Activated CD4-positive, alpha-beta T cell treated with anti-CD3 and anti-CD28 coated beads, Interleukin-2, amount 10 ng/mL, durations not matched to agents 7 days and 5 days (primary cell): ENCODE data around the gene ECM1. TPM values are rescaled to one million over a fixed set of nuclear protein-coding genes. Genes with fewer than 3 reads are reported as not detected.

ENCODE experiments used
- CTCF ChIA-PET: fragments of 350-600 bp; sonication (Branson Sonifier 250); formaldehyde crosslinking; loops from one replicate; lab custom pipeline; 2021; ENCODE audit warnings: antibody characterized with exemption; lab: Charles Lee
- POLR2A ChIA-PET: fragments of 350-600 bp; sonication (Branson Sonifier 250); formaldehyde crosslinking; loops from one replicate; lab custom pipeline; 2021; ENCODE audit warnings: antibody characterized with exemption; lab: Charles Lee
- DNase-seq: peaks from one replicate; pipeline ENCODE4 v3.0.0-alpha.2; 2020
- H3K27ac Mint-ChIP-seq: one replicate; pipeline ENCODE4 v1.8.0; 2021; ENCODE audit warnings: mild to moderate bottlenecking, moderate library complexity, mixed read lengths
- H3K27me3 Mint-ChIP-seq: one replicate; pipeline ENCODE4 v1.8.0; 2021; ENCODE audit warnings: mixed read lengths
- H3K36me3 Mint-ChIP-seq: one replicate; pipeline ENCODE4 v1.8.0; 2021; ENCODE audit warnings: low read depth, mixed read lengths
- H3K4me1 Mint-ChIP-seq: one replicate; pipeline ENCODE4 v1.8.0; 2021; ENCODE audit warnings: mixed read lengths
- H3K4me3 Mint-ChIP-seq: one replicate; pipeline ENCODE4 v1.8.0; 2021; ENCODE audit warnings: mild to moderate bottlenecking, moderate library complexity, mixed read lengths
- H3K9me3 Mint-ChIP-seq: one replicate; pipeline ENCODE4 v1.8.0; 2021; ENCODE audit warnings: mixed read lengths
- total RNA-seq, 2 experiments: library from RNA; stranded (reverse); gene quantifications; one replicate each; pipeline ENCODE4 v1.2.3, GENCODE V29; 2021

Gene ECM1
- total RNA-seq, 2 experiments from 2014 or later: 0.87 to 1.2 TPM

GRCh38 chr1:150535511-150536287 is 27.8 kb downstream of the ECM1 start:
- Mint-ChIP-seq H3K27ac (no peak overlapping the region), H3K4me3 (no peak overlapping the region), H3K27me3 (peaks cover 3% of the 10 kb centered on the region), H3K4me1 (peaks cover 4% of the 10 kb centered on the region), H3K9me3 (no peaks in the 10 kb centered on the region), H3K36me3 (no peaks in the 10 kb centered on the region)
- ChIA-PET CTCF (interaction anchor here (0.7 to 1.6 kb wide), 4 partner anchors 9 to 280 kb away, joined by 3 to 5 read pairs (median 3); no protein-coding TSS in a partner anchor), POLR2A (no interaction called here)
- no peak for DNase-seq

DNA sequence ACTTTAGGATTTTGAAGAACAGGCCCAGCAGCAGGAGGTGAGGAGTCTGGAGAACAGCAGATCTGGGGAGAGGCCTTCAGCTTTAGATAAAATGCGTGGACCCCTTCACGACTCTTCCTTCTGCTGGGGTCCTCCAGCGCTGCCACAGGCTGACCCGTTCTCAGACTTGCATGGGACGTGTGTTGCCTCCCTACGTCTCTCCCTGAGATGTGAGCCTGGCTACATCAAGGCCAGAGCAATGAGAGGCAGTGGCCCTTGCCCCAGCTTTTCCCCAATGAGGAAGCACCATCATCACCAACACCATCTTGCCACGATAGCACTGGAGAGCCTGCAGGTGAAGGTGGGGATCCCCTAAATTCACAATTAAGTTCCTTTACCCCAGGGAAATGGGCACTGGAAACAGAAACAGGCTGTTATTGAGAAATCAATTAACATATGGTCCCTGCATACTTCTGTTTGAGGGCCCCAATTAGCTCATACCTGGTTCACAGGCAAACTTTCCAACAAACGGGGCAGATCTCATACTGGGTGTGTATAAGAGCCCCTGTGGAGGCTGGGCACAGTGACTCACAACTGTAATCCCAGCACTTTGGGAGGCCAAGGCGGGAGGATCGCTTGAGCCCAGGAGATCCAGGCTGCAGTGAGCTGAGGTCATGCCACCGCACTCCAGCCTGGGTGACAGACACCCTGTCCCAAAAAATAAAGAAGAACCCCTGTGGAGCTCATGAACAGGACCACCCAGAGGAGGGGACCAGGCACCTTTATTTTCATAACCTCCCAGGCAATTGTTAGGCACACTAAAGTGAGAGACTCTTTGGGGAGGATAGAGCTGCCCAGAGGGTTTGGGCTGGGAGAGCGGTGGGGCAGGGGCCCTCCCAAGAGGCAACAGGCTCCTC is 29.2 kb downstream of the ECM1 start:
- ChIA-PET POLR2A (no interaction called here), CTCF (interaction anchor here (0.6 to 1.6 kb wide), 7 partner anchors 11 to 570 kb away, joined by 3 to 6 read pairs (median 3); no protein-coding TSS in a partner anchor)
- Mint-ChIP-seq H3K36me3 (no peaks in the 10 kb centered on the region), H3K9me3 (no peaks in the 10 kb centered on the region), H3K4me1 (peaks cover 4% of the 10 kb centered on the region), H3K27me3 (peaks cover 3% of the 10 kb centered on the region), H3K4me3 (no peak overlapping the region), H3K27ac (peak overlapping the region; percentile 19)
- no peak for DNase-seq

DNA sequence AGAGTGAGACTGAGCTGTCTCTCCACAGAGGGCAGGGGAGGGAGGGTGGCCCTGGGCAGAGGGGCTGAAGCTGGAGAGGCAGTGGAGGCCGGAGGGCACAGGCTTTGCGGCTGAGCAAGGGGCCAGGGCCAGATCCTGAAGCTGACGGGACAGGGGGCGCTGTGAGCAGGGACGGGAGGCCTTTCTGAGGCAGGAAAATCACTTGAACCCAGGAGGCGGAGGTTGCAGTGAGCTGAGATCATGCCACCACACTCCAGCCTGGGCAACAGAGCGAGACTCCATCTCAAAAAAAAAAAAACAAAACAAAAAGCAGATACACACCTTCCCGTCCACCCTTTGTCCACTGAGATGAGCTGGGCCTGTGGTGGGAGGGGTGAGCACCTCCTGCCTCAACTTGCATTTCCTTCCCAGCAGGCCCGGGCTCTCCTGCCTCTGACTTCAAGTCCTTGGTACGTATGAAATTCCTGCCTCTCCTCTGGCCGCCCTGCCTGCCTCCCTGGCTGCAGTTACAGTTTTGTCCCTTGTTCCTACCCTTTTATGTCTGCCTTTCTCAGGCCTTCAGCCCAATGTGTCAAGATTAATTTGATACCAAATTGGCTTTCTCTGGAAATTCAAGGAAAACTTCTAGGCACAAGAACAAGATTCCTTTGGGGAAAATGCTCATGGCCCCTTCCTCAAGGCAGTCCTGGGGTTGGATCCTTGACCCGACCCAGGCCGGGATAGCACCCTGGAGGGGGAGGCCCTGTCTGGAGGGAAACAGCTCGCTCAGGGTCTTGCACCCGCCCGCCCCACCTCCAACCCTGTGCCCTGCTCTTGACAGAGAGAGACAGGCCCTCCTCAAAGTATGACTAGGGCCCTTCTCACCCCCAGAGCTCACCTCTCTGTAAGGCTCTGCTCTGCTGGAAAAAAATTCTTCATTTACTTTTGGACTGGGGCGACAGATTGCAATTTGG is 30.1 kb downstream of the ECM1 start:
- Mint-ChIP-seq H3K27me3 (peaks cover 8% of the 10 kb centered on the region), H3K4me1 (no peaks in the 10 kb centered on the region), H3K27ac (peak overlapping the region; percentile 25), H3K9me3 (no peaks in the 10 kb centered on the region), H3K4me3 (no peak overlapping the region), H3K36me3 (no peaks in the 10 kb centered on the region)
- ChIA-PET POLR2A (no interaction called here), CTCF (interaction anchor here (0.6 to 1.5 kb wide), 4 partner anchors 10 to 571 kb away, joined by 3 to 6 read pairs (median 4); no protein-coding TSS in a partner anchor)
- DNase-seq: no peak

- H3K4me1 Mint-ChIP-seq: peaks cover 4% of the 10 kb centered on the region
- H3K27me3 Mint-ChIP-seq: peaks cover 26% of the 10 kb centered on the region
- DNase-seq: no peak
- H3K36me3 Mint-ChIP-seq: no peaks in the 10 kb centered on the region
- no peak overlapping the region for H3K4me3 Mint-ChIP-seq
- POLR2A ChIA-PET: no interaction called here
- CTCF ChIA-PET: interaction anchor here (1.0 to 9.7 kb wide), 4 partner anchors 8 to 16 kb away, joined by 3 to 84 read pairs (median 4); no protein-coding TSS in a partner anchor
- H3K27ac Mint-ChIP-seq: no peak overlapping the region
- no peaks in the 10 kb centered on the region for H3K9me3 Mint-ChIP-seq
Observed at GRCh38 chr1:150543500-150544143, 35.7 kb downstream of the ECM1 start.

DNA sequence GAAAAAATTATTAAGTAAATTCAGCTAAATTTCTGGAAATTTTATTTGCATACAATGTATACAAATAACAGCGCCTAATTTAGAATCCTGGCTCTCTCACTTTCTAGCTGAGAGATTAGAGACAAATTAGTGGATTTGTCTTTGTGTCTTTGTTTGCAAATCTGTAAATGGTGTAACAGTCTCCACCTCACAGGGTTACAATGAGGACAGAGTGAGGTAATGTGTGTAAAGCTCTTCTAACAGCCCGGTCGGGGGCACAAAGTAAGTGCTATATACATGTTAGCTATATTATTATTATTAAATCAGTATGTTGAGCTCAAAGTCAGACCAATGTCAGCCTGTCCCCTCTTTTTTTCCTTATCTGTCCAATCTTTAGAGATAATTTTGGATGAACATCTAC is 36.3 kb downstream of the ECM1 start:
- no peak overlapping the region for H3K27ac Mint-ChIP-seq
- H3K27me3 Mint-ChIP-seq: peaks cover 23% of the 10 kb centered on the region
- CTCF ChIA-PET: interaction anchor here (1.0 to 9.7 kb wide), 4 partner anchors 9 to 15 kb away, joined by 3 to 84 read pairs (median 4); no protein-coding TSS in a partner anchor
- no peaks in the 10 kb centered on the region for H3K9me3 Mint-ChIP-seq
- H3K36me3 Mint-ChIP-seq: no peaks in the 10 kb centered on the region
- H3K4me1 Mint-ChIP-seq: peaks cover 4% of the 10 kb centered on the region
- POLR2A ChIA-PET: no interaction called here
- no peak for DNase-seq
- no peak overlapping the region for H3K4me3 Mint-ChIP-seq

DNA sequence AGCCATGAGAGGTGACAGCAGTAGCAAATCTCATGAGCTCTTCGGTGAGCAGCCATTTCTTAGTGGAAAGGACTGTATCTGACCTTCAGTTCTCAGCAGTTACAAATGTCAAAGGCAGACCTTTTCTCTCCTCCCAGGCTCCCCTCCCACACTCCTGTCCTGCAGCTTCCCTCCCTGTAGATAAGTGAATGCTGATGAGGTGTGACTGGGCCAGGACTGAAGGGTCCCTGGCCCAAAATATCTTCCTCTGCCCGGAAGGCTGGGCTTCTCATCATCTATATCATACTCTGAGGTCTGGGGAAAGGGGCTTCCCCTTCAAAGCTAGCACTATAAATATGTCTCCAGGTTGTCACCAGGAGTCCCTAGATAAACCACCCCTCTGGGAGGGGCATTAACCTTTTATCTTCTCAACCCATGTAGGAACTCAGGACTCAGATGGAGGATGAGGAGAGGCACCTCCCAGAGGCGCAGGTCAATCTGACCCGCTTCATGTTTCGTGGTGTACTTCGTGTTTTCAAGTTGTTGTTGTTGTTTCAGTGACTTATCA is 37.6 kb downstream of the ECM1 start:
- no peak overlapping the region for H3K27ac Mint-ChIP-seq
- H3K9me3 Mint-ChIP-seq: no peaks in the 10 kb centered on the region
- CTCF ChIA-PET: interaction anchor here (0.5 to 9.7 kb wide), 2 partner anchors 14 to 107 kb away, joined by 3 to 84 read pairs; no protein-coding TSS in a partner anchor

DNA sequence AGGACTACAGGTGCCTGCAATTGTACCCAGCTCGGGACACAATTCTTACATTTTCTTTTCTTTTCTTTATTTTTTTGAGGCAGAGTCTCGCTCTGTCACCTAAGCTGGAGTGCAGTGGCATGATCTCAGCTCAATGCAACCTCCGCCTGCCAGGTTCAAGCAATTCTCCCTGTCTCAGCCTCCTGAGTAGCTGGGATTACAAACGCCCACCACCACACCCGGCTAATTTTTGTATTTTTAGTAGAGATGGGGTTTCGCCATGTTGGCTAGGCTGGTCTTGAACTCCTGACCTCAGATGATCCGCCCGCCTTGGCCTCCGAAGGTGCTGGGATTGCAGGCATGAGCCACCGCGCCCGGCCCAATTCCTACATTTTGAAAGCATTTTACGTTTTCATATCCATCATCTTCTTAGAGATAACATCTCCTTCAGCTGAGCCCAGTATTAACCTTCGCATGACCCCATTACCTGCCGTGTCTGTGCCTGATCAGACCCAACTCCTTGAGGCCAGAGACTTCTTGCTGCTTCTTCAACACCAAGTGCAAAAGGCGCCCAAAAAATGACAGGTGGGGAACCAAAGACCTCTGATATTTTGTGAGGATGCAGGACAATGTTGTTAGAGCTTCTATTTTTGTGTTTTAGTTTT is 38.5 kb downstream of the ECM1 start:
- H3K27ac Mint-ChIP-seq: no peak overlapping the region

More for the DNA sequence above, 37.6 kb downstream of the ECM1 start:
- POLR2A ChIA-PET: no interaction called here
- peaks cover 30% of the 10 kb centered on the region for H3K27me3 Mint-ChIP-seq
- no peak for DNase-seq
- peaks cover 10% of the 10 kb centered on the region for H3K4me1 Mint-ChIP-seq
- H3K4me3 Mint-ChIP-seq: no peak overlapping the region
- no peaks in the 10 kb centered on the region for H3K36me3 Mint-ChIP-seq

GRCh38 chr1:150548324-150548631 is 40.4 kb downstream of the ECM1 start:
- peak overlapping the region; percentile 66 for H3K4me3 Mint-ChIP-seq
- peaks cover 30% of the 10 kb centered on the region for H3K4me1 Mint-ChIP-seq
- CTCF ChIA-PET: interaction anchor here (0.6 to 9.7 kb wide), 7 partner anchors 10 to 532 kb away, joined by 5 to 84 read pairs (median 7); no protein-coding TSS in a partner anchor
- no peaks in the 10 kb centered on the region for H3K36me3 Mint-ChIP-seq
- H3K27me3 Mint-ChIP-seq: peaks cover 30% of the 10 kb centered on the region
- H3K27ac Mint-ChIP-seq: no peak overlapping the region
- no peaks in the 10 kb centered on the region for H3K9me3 Mint-ChIP-seq
- no peak for DNase-seq
- POLR2A ChIA-PET: interaction anchor here (0.7 kb wide), 1 partner anchor 32 kb away, joined by 7 read pairs; no protein-coding TSS in a partner anchor

More for the DNA sequence above, 38.5 kb downstream of the ECM1 start:
- Mint-ChIP-seq H3K27me3 (peaks cover 34% of the 10 kb centered on the region), H3K36me3 (no peaks in the 10 kb centered on the region), H3K9me3 (no peaks in the 10 kb centered on the region), H3K4me1 (peaks cover 17% of the 10 kb centered on the region), H3K4me3 (no peak overlapping the region)
- POLR2A ChIA-PET: no interaction called here
- CTCF ChIA-PET: interaction anchor here (0.5 to 9.7 kb wide), 3 partner anchors 13 to 108 kb away, joined by 3 to 84 read pairs (median 11); no protein-coding TSS in a partner anchor
- no peak for DNase-seq

DNA sequence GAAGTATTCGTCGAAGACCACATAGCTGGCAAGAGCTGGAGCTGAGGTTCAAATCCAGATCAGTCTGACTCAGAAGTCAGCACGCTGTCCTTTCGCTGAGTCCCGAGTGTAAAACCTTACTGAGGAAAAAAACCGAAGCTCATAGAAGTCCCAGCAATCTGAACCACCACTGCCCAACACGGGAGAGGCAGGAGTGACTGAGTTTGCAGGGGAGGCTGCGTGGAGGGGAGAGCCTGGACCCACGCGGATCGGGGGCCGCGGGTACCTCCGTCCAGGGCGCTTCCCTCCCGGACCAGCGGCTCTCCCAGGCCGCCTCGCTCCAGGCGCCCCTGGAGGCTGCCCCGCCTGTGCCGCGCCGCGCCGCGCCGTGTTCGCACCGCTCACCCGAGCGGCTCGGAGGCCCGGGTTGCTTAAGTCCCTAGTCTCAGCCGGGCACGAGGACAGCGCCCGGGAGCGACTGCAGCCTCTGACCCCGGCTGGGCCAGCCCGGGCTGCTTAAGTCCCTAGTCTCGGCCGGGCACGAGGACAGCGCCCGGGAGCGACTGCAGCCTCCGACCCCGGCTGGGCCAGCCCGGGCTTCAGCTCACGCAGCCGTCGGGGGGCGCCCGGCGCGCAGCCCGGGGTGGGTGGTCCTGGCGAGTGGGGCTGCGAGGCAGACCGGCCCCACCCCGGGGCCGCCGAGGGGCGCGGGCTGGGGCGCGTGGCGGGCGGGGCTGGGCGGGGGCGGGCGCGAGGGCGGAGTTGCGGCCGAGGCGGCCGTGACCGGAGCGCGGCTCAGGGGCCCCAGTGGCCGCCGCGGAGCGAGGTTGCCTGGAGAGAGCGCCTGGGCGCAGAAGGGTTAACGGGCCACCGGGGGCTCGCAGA is 41.0 kb downstream of the ECM1 start, which contains the start of gene ADAMTSL4:
TSS of gene ADAMTSL4 (plus strand) at position 777 of the 864 bp plus-strand sequence. CDS start 2,881 bp downstream, outside the sequence.
- Mint-ChIP-seq H3K4me1 (peaks cover 30% of the 10 kb centered on the region), H3K27me3 (peaks cover 30% of the 10 kb centered on the region), H3K27ac (peak within 1 kb of the TSS; percentile 50), H3K36me3 (no peaks in the 10 kb centered on the region), H3K4me3 (peak within 1 kb of the TSS; percentile 68), H3K9me3 (no peaks in the 10 kb centered on the region)
- DNase-seq: peak; percentile 40
- ChIA-PET CTCF (interaction anchor here (0.6 to 9.7 kb wide), 11 partner anchors 11 to 531 kb away, joined by 3 to 84 read pairs (median 6); no protein-coding TSS in a partner anchor), POLR2A (interaction anchor here (0.6 to 0.7 kb wide), 2 partner anchors 33 to 347 kb away, joined by 3 to 7 read pairs; no protein-coding TSS in a partner anchor)
